H1 (cell line): ENCODE data around the gene TIMD4. TPM values are rescaled to one million over a fixed set of nuclear protein-coding genes. Genes with fewer than 3 reads are reported as not detected.

Experiments
- CTCF ChIA-PET: fragments of 300-600 bp; sonication (Branson Sonifier 250); formaldehyde crosslinking; loops from one replicate; lab custom pipeline; 2021; ENCODE audit not compliant: partially characterized antibody; lab: Charles Lee
- POLR2A ChIA-PET: fragments of 300-600 bp; sonication (Branson Sonifier 250); formaldehyde crosslinking; loops from one replicate; lab custom pipeline; 2021; ENCODE audit warnings: inconsistent platforms; ENCODE audit not compliant: partially characterized antibody; lab: Charles Lee
- DNase-seq, 2 experiments: peaks; one replicate each; pipeline versions ENCODE4 v3.0.0 to v3.0.0-alpha.2; 2010 to 2022; ENCODE audit warnings: low spot score in 2 of 2, low read depth in 1 of 2, mixed read lengths in 1 of 2
- FAIRE-seq: peaks from 2 replicates; lab custom pipeline; 2011; peaks lifted over from hg19 to GRCh38; lab: Jason Lieb, UNC
- H2AFZ ChIP-seq: 2 replicates; pipeline ENCODE4 v1.8.1; 2012; ENCODE audit warnings: low read length, inconsistent platforms
- H2AK5ac ChIP-seq: 2 replicates; pipeline ENCODE4 v1.6.1; 2013; ENCODE audit warnings: low read depth, low read length
- H2BK120ac ChIP-seq: replicated peaks from 2 replicates; pipeline ENCODE3; 2013; ENCODE audit warnings: low read depth, low read length, inconsistent platforms
- H2BK12ac ChIP-seq: 2 replicates; pipeline ENCODE4 v1.6.1; 2013; ENCODE audit warnings: low read depth, low read length
- H2BK15ac ChIP-seq: 2 replicates; pipeline ENCODE4 v1.6.1; 2013; ENCODE audit warnings: low read length
- H2BK20ac ChIP-seq: 2 replicates; pipeline ENCODE4 v1.6.1; 2013; ENCODE audit warnings: low read length
- H2BK5ac ChIP-seq: 2 replicates; pipeline ENCODE4 v1.6.1; 2013; ENCODE audit warnings: low read depth, low read length
- H3K14ac ChIP-seq: 2 replicates; pipeline ENCODE4 v1.6.1; 2013; ENCODE audit warnings: inconsistent platforms; ENCODE audit not compliant: insufficient read length
- H3K18ac ChIP-seq: 2 replicates; pipeline ENCODE4 v1.6.1; 2013; ENCODE audit warnings: low read length; ENCODE audit errors: extremely low read depth
- H3K23ac ChIP-seq: 2 replicates; pipeline ENCODE4 v1.6.1; 2013; ENCODE audit warnings: inconsistent platforms; ENCODE audit not compliant: insufficient read length
- H3K23me2 ChIP-seq: 2 replicates; pipeline ENCODE4 v1.6.1; 2013; ENCODE audit warnings: low read depth, low read length
- H3K27ac ChIP-seq: 2 replicates; pipeline ENCODE4 v1.6.1; 2011; ENCODE audit warnings: low read depth, low read length, inconsistent platforms
- H3K27me3 ChIP-seq, 4 experiments: replicated peaks in 1 of 4; 1 replicate in 1 of 4; 2 replicates in 3 of 4; pipeline versions ENCODE4 v1.6.1 to v1.8.1; 2011 to 2013; ENCODE audit warnings: low read length in 3 of 4, mild to moderate bottlenecking in 3 of 4, inconsistent platforms in 2 of 4, mixed read lengths in 2 of 4, moderate library complexity in 1 of 4; ENCODE audit not compliant: control insufficient read depth in 3 of 4, insufficient read depth in 3 of 4; ENCODE audit errors: extremely low read depth in 1 of 4
- H3K36me3 ChIP-seq, 4 experiments: 2 replicates each; pipeline versions ENCODE4 v1.6.1 to v1.8.1; 2011 to 2013; ENCODE audit warnings: mild to moderate bottlenecking in 4 of 4, low read length in 3 of 4, moderate library complexity in 2 of 4, control low read depth in 1 of 4, inconsistent platforms in 1 of 4; ENCODE audit not compliant: insufficient read depth in 4 of 4, control insufficient read depth in 2 of 4
- H3K4ac ChIP-seq: replicated peaks from 2 replicates; pipeline ENCODE3; 2013; ENCODE audit warnings: low read length, low read depth, mixed read lengths, inconsistent platforms; ENCODE audit not compliant: insufficient read length
- H3K4me1 ChIP-seq, 4 experiments: replicated peaks in 1 of 4; 1 replicate in 1 of 4; 2 replicates in 3 of 4; pipeline versions ENCODE4 v1.6.1 to v1.8.1; 2011 to 2013; ENCODE audit warnings: low read length in 3 of 4, inconsistent platforms in 2 of 4, mixed read lengths in 1 of 4; ENCODE audit not compliant: insufficient read depth in 4 of 4, control insufficient read depth in 3 of 4
- H3K4me2 ChIP-seq, 2 experiments: 2 replicates each; pipeline versions ENCODE4 v1.6.1 to v1.8.1; 2011 to 2013; ENCODE audit warnings: low read depth in 2 of 2, low read length in 2 of 2, control low read depth in 1 of 2, inconsistent platforms in 1 of 2, mild to moderate bottlenecking in 1 of 2; ENCODE audit not compliant: insufficient read depth in 1 of 2
- H3K4me3 ChIP-seq, 4 experiments: fragments of 200-600, 300-600 bp in 1 of 4; sonication (generic), shearing (Covaris generic), sonication (Bioruptor Twin) in 1 of 4; 2 replicates each; pipeline versions ENCODE4 v1.5.1 to v1.8.1; 2011 to 2016; ENCODE audit warnings: low read length in 4 of 4, low read depth in 3 of 4, control low read depth in 2 of 4, inconsistent platforms in 2 of 4, mild to moderate bottlenecking in 2 of 4, mixed read lengths in 1 of 4, moderate library complexity in 1 of 4; ENCODE audit not compliant: insufficient read depth in 2 of 4; ENCODE audit errors: extremely low read depth in 1 of 4
- H3K56ac ChIP-seq: replicated peaks from 2 replicates; pipeline ENCODE3; 2013; ENCODE audit warnings: low read depth, mild to moderate bottlenecking, mixed read lengths, low read length, inconsistent platforms; ENCODE audit not compliant: insufficient read length
- H3K79me1 ChIP-seq: 2 replicates; pipeline ENCODE4 v1.6.1; 2013; ENCODE audit warnings: low read depth, low read length, control low read depth
- H3K79me2 ChIP-seq, 2 experiments: 2 replicates each; pipeline versions ENCODE4 v1.6.1 to v1.8.1; 2012 to 2013; ENCODE audit warnings: low read length in 2 of 2, mild to moderate bottlenecking in 2 of 2, inconsistent platforms in 1 of 2; ENCODE audit not compliant: insufficient read depth in 2 of 2, control insufficient read depth in 1 of 2
- H3K9ac ChIP-seq, 4 experiments: replicated peaks in 1 of 4; 1 replicate in 1 of 4; 2 replicates in 3 of 4; pipeline versions ENCODE4 v1.6.1 to v1.8.1; 2011 to 2013; ENCODE audit warnings: low read depth in 3 of 4, low read length in 3 of 4, control low read depth in 2 of 4, mild to moderate bottlenecking in 2 of 4, moderate library complexity in 2 of 4, inconsistent platforms in 1 of 4; ENCODE audit errors: extremely low read depth in 1 of 4
- H3K9me3 ChIP-seq, 2 experiments: 2 replicates each; pipeline versions ENCODE4 v1.6.1 to v1.8.1; 2012 to 2013; ENCODE audit warnings: mild to moderate bottlenecking in 2 of 2, moderate library complexity in 2 of 2, control low read depth in 1 of 2, inconsistent platforms in 1 of 2, low read depth in 1 of 2, low read length in 1 of 2, mixed read lengths in 1 of 2; ENCODE audit not compliant: insufficient read depth in 2 of 2
- H4K20me1 ChIP-seq, 2 experiments: replicated peaks in 1 of 2; 2 replicates each; pipeline versions ENCODE3 to v1.8.1; 2011 to 2013; ENCODE audit warnings: inconsistent platforms in 2 of 2, low read length in 2 of 2, mild to moderate bottlenecking in 1 of 2; ENCODE audit not compliant: insufficient read depth in 2 of 2, control insufficient read depth in 1 of 2
- H4K5ac ChIP-seq: 2 replicates; pipeline ENCODE4 v1.6.1; 2013; ENCODE audit warnings: low read length, low read depth, mixed read lengths, inconsistent platforms; ENCODE audit not compliant: insufficient read length
- H4K8ac ChIP-seq: 2 replicates; pipeline ENCODE4 v1.8.0; 2013; ENCODE audit warnings: mild to moderate bottlenecking, moderate library complexity, low read length, inconsistent platforms; ENCODE audit not compliant: insufficient read depth; ENCODE audit errors: extremely low read depth
- H4K91ac ChIP-seq: replicated peaks from 2 replicates; pipeline ENCODE3; 2013; ENCODE audit warnings: low read length, mixed read lengths, inconsistent platforms; ENCODE audit not compliant: insufficient read length
- SIN3A ChIP-seq, 2 experiments: IDR thresholded peaks in 1 of 2; conservative IDR thresholded peaks in 1 of 2; 2 replicates each; pipeline ENCODE4 v1.6.1; 2011 to 2012; ENCODE audit warnings: low read length in 2 of 2, improper control_type of control experiment in 1 of 2, low read depth in 1 of 2, mild to moderate bottlenecking in 1 of 2
- TAF7 ChIP-seq: optimal IDR thresholded peaks from 2 replicates; pipeline ENCODE3; 2011; ENCODE audit warnings: low read depth, mild to moderate bottlenecking, inconsistent platforms, low read length, moderate library complexity, borderline replicate concordance
- WGBS, 2 experiments: shearing (Covaris generic) in 1 of 2; methylation state at CpG; one replicate each; pipeline versions ENCODE4 v1.1.6 to v1.1.7; 2013 to 2015; ENCODE audit warnings: low lambda C conversion rate in 2 of 2, mixed read lengths in 2 of 2, inconsistent platforms in 1 of 2, low coverage in 1 of 2, missing lambda C conversion rate in 1 of 2; ENCODE audit not compliant: insufficient replicate concordance in 2 of 2, insufficient coverage in 1 of 2, insufficient read length in 1 of 2; ENCODE audit errors: extremely low coverage in 1 of 2, missing lambda C conversion rate in 1 of 2; 5-methylcytosine and 5-hydroxymethylcytosine counted together
- polyA plus RNA-seq, 7 experiments: library from polyadenylated mRNA; depleted of rRNA in 3 of 7; stranded (reverse) in 5 of 7; unstranded in 2 of 7; fragments of >200 nt in 5 of 7; fragments of 200-250 nt in 2 of 7; gene quantifications; 1 replicate in 5 of 7; 2 replicates in 1 of 7; 4 replicates in 1 of 7; pipeline versions ENCODE4 v1.2.1 to v1.2.3, GENCODE V29; 2011 to 2013; ENCODE audit warnings: missing spikeins in 2 of 7, mixed read lengths in 2 of 7
- total RNA-seq: library from RNA; stranded (reverse); fragmentation: NEBNext Ultra II Directional; extraction: Animal tissue kit (Norgen Biotek cat#: 25700); gene quantifications from 2 replicates; pipeline ENCODE4 v1.2.1, GENCODE V29; 2021

Gene TIMD4
- total and polyA plus RNA-seq, 2 of the 8 experiments (the other 6 are each of a cell fraction or from before 2014, with no cell fraction given) = not detected

DNA sequence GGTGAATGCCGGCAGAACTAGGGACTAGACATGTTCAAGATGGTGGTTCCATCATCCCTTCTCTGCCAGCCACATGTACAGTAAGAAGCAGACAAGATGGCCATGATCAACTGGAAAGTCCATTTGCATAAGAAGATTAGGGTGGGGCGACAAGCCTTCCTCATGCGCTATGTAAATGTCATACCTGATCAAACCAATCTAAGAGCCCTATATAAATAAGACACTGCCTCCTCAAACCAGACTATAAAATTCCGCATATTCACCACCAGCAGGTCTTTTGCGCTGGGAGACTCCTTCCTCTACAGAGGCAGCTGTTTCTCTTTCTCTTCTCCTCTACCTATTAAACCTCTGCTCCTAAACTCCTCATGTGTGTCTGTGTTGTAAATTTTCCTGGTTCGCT, 53.8 kb downstream of the TIMD4 start:
- Histone ChIP-seq H3K4me3 (no peak overlapping the region), H3K79me2 (no peaks in the 10 kb centered on the region), H3K4ac (no peak overlapping the region), H3K36me3 (no peaks in the 10 kb centered on the region), H3K18ac (no peak overlapping the region), H2BK15ac (no peak overlapping the region), H3K4me1 (peaks cover 3 to 15% (median 9%) of the 10 kb centered on the region in 4 experiments; a peak in 6 of 7 replicates), H4K20me1 (no peaks in the 10 kb centered on the region), H3K23ac (no peak overlapping the region), H2BK120ac (no peak overlapping the region), H4K91ac (no peak overlapping the region), H3K9me3 (no peaks in the 10 kb centered on the region), H3K56ac (no peak overlapping the region), H3K23me2 (peaks cover 2% of the 10 kb centered on the region; the same call in 1 of the 2 replicates), H3K9ac (no peak overlapping the region), H3K79me1 (no peaks in the 10 kb centered on the region), H3K27ac (no peak overlapping the region), H2AFZ (no peak overlapping the region), H4K8ac (no peak overlapping the region), H3K4me2 (no peak overlapping the region), H4K5ac (no peak overlapping the region), H2AK5ac (no peak overlapping the region), H2BK5ac (no peak overlapping the region), H2BK20ac (no peak overlapping the region), H3K27me3 (peaks cover 0 to 10% (median 2%) of the 10 kb centered on the region in 4 experiments; a peak in 4 of 7 replicates), H3K14ac (no peak overlapping the region), H2BK12ac (peak overlapping the region; percentile 29; the same call in 1 of the 2 replicates)
- DNase-seq (no peak), FAIRE-seq (no peak)
- WGBS, 2 experiments = 94% methylated on average over 6 of the region's 6 CpGs; no CpG with 5 or more reads in 1 of the 2 experiments
- ChIA-PET POLR2A (no interaction called here), CTCF (interaction anchor here (1.6 kb wide), 1 partner anchor 28 kb away, joined by 3 read pairs; no protein-coding TSS in a partner anchor)
- TF ChIP-seq TAF7 (no peak), SIN3A (conservative IDR thresholded peaks at IDR 0.05 in 1 of 2, IDR thresholded peaks at IDR 0.05 in 1 of 2; ENCODE audit: low read depth in 1 of 2, low read length in 2 of 2) (no peak)
